HTERT RPE-1 (cell line): ENCODE results near the gene AMER3.

Experiments used
- in situ Hi-C: fragments of 300-500 bp; cut with MboI; formaldehyde crosslinking; loops from 4 replicates; pipeline ENCODE4 v1.14.3; 2020; ENCODE audit warnings: low sequenced_read_pairs

The AMER3 gene

GRCh38 chr2:130778781-130779180 is 23.4 kb downstream of the AMER3 start:
- in situ Hi-C loops: no loop called here

GRCh38 chr2:130785466-130786055 is 30.2 kb downstream of the AMER3 start:
- in situ Hi-C loops: no loop called here

- in situ Hi-C loops: no loop called here
Observed at GRCh38 chr2:130786076-130786475, 30.7 kb downstream of the AMER3 start.

- in situ Hi-C loops: no loop called here
Observed at GRCh38 chr2:130787841-130788240, 32.5 kb downstream of the AMER3 start.

- in situ Hi-C loops: no loop called here
Observed at GRCh38 chr2:130790312-130790711, 35.0 kb downstream of the AMER3 start.

GRCh38 chr2:130790804-130791616 is 35.7 kb downstream of the AMER3 start:
- in situ Hi-C loops: no loop called here

GRCh38 chr2:130791617-130791939 is 36.2 kb downstream of the AMER3 start:
- in situ Hi-C loops: no loop called here

- in situ Hi-C loops: no loop called here
Observed at GRCh38 chr2:130795431-130795830, 40.1 kb downstream of the AMER3 start.

GRCh38 chr2:130796290-130796689 is 41.0 kb downstream of the AMER3 start:
- in situ Hi-C loops: no loop called here

- in situ Hi-C loops: no loop called here
Observed at GRCh38 chr2:130797493-130798435, 42.4 kb downstream of the AMER3 start.

- in situ Hi-C loops: no loop called here
Observed at GRCh38 chr2:130798472-130799218, 43.3 kb downstream of the AMER3 start.

- in situ Hi-C loops: no loop called here
Observed at GRCh38 chr2:130799295-130799694, 44.0 kb downstream of the AMER3 start.

GRCh38 chr2:130805613-130806012 is 50.3 kb downstream of the AMER3 start:
- in situ Hi-C loops: no loop called here

- in situ Hi-C loops: no loop called here
Observed at GRCh38 chr2:130806370-130806769, 51.0 kb downstream of the AMER3 start.

- in situ Hi-C loops: no loop called here
Observed at GRCh38 chr2:130807659-130808385, 52.5 kb downstream of the AMER3 start.

- in situ Hi-C loops: no loop called here
Observed at GRCh38 chr2:130808482-130809268, 53.3 kb downstream of the AMER3 start.

- in situ Hi-C loops: no loop called here
Observed at GRCh38 chr2:130810490-130810889, 55.1 kb downstream of the AMER3 start.

- in situ Hi-C loops: no loop called here
Observed at GRCh38 chr2:130813722-130814121, 58.4 kb downstream of the AMER3 start.

- in situ Hi-C loops: no loop called here
Observed at GRCh38 chr2:130814931-130815680, 59.8 kb downstream of the AMER3 start.
